GM10248 (cell line): ENCODE results near the gene ACMSD.
"Not testable (repeated sequence)": the region's sequence is repeated elsewhere in the genome, so short reads cannot be mapped to it uniquely, and the experiment has no call there.

Experiments
- CTCF ChIA-PET: fragments of 300-600 bp; sonication (Branson Sonifier 250); formaldehyde crosslinking; extraction: SDS; loops from one replicate; lab custom pipeline; 2021; ENCODE audit warnings: antibody characterized with exemption; lab: Yijun Ruan, JAX
- POLR2A ChIA-PET: fragments of 350-650 bp; sonication (Branson Sonifier 250); formaldehyde crosslinking; extraction: SDS; loops from one replicate; lab custom pipeline; 2020; ENCODE audit warnings: antibody characterized with exemption; lab: Yijun Ruan, JAX
- DNase-seq: peaks from one replicate; pipeline ENCODE4 v3.0.0; 2012; ENCODE audit errors: extremely low spot score
- CTCF ChIP-seq: IDR thresholded peaks from 2 replicates; pipeline ENCODE4 v1.5.1; 2012; ENCODE audit warnings: mild to moderate bottlenecking, low read depth; ENCODE audit errors: extremely low read depth, missing control alignments, control extremely low read depth

Gene ACMSD

DNA sequence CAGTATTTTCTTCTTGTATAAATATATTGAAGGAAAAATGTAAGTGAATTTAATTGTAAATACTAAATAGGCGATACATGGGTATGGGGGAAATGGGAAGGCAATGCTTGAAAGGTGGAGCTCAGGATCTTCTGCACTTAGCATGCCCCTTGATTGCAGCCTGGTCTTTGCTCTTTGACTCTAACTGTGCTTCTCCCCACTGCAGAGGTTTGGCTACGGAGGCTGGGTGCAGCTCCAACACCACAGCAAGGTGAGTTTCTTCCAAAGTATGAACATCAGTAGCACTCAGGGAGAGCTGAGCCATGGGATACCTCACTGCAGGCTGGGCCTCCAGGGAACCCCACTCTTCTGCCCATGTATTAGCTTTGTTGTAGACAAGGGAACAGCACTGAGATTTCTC lies 6.6 kb downstream of the ACMSD start:
- POLR2A ChIA-PET, result no interaction called here
- CTCF ChIA-PET, result interaction anchor here (1.4 kb wide), 2 partner anchors 10 to 17 kb away, joined by 4 read pairs; no protein-coding TSS in a partner anchor
- DNase-seq, result no peak
- TF ChIP-seq CTCF, result no peak

- TF ChIP-seq CTCF, result no peak
- POLR2A ChIA-PET, result interaction anchor here (0.6 kb wide), 1 partner anchor 1647 kb away, joined by 3 read pairs; no protein-coding TSS in a partner anchor
- CTCF ChIA-PET, result interaction anchor here (1.4 kb wide), 2 partner anchors 9 to 16 kb away, joined by 4 read pairs; no protein-coding TSS in a partner anchor
- no peak for DNase-seq
Observed at GRCh38 chr2:134845719-134846118, 7.3 kb downstream of the ACMSD start.

- no peak for TF ChIP-seq CTCF
- DNase-seq, result no peak
- POLR2A ChIA-PET, result interaction anchor here (0.6 kb wide), 1 partner anchor 1646 kb away, joined by 3 read pairs; no protein-coding TSS in a partner anchor
- CTCF ChIA-PET, result no interaction called here
Observed at GRCh38 chr2:134846213-134846612, 7.8 kb downstream of the ACMSD start.

GRCh38 chr2:134847582-134847981 lies 9.2 kb downstream of the ACMSD start:
- DNase-seq, CTCF ChIA-PET, POLR2A ChIA-PET: not testable (repeated sequence)

DNA sequence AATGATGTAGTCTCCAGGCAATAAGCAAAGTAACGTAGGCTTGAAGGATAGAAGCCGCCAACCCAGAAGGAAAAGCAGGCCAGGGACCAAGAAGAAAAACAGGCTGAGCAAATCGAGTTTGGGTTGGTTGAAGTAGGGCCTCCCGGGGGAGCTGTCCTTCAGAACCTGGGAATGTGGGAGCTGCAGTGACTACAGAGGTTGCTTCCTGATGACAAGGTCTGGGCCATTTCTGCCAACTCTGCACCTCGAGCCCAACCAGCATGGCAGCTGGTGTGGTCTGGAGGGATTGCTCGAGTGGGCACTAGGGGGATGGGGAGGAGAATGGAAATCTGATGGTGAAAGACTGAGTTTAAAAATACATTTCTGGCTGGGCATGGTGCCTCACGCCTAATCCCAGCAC lies 14.1 kb downstream of the ACMSD start:
- no peak for DNase-seq
- POLR2A ChIA-PET, result no interaction called here
- no peak for TF ChIP-seq CTCF
- CTCF ChIA-PET, result no interaction called here

DNA sequence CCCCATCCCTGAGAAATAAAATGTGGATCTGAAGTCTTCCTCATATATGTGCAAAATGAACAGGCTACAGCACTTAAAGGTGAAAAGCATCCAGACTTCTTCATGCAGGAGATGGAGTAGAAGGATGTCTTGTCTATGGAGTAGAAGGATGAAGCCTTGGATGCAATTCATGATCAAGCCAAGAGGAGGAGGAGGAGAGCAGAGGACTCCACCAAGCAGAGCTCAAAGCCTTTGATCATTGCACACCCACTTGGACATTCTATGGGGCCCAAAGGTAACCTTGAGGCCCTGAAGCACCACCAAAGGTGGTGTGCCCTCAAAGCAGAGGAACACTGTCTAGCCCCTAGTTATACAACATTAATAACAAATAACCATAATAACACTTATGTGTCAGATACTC lies 17.3 kb downstream of the ACMSD start:
- TF ChIP-seq CTCF, result no peak
- no peak for DNase-seq
- ChIA-PET CTCF (interaction anchor here (1.3 kb wide), 1 partner anchor 11 kb away, joined by 4 read pairs; no protein-coding TSS in a partner anchor), POLR2A (no interaction called here)

GRCh38 chr2:134858245-134858644 lies 19.8 kb downstream of the ACMSD start:
- POLR2A ChIA-PET, result no interaction called here
- CTCF ChIA-PET, result interaction anchor here (1.2 kb wide), 1 partner anchor 10 kb away, joined by 3 read pairs; no protein-coding TSS in a partner anchor
- DNase-seq, result no peak
- no peak for TF ChIP-seq CTCF
